ENCODE data around the gene KCNH2.

KCNH2 gene

GRCh38 chr7:150974468-150975391 is 3.4 kb downstream of the KCNH2 start:
- no peak for DNase-seq

GRCh38 chr7:150973571-150974451 is 4.3 kb downstream of the KCNH2 start:
- no peak for DNase-seq

GRCh38 chr7:150972741-150973140 is 5.4 kb downstream of the KCNH2 start:
- DNase-seq, result no peak

DNA sequence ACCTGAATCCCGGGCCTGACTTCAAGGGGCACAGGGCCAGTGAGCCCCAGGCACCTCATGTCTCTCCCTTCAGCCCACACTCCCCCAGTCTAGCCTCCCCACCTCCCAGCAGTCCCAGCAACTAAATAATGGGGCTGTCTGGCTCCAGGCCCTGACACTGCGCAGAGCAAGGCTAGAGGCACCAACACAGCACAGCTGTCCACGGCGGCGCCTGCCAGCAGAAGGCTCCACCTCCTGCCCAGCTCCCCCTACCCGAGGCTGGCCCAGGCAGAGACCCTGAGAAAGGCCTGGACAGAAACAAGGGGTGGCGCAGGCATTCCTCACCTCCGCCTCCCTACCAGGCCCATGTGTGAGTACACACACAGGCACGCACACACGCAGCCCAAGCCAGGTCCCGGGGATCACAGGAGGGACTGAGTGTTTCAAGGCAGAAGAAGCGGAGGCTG is 6.1 kb downstream of the KCNH2 start:
- DNase-seq, result no peak

DNA sequence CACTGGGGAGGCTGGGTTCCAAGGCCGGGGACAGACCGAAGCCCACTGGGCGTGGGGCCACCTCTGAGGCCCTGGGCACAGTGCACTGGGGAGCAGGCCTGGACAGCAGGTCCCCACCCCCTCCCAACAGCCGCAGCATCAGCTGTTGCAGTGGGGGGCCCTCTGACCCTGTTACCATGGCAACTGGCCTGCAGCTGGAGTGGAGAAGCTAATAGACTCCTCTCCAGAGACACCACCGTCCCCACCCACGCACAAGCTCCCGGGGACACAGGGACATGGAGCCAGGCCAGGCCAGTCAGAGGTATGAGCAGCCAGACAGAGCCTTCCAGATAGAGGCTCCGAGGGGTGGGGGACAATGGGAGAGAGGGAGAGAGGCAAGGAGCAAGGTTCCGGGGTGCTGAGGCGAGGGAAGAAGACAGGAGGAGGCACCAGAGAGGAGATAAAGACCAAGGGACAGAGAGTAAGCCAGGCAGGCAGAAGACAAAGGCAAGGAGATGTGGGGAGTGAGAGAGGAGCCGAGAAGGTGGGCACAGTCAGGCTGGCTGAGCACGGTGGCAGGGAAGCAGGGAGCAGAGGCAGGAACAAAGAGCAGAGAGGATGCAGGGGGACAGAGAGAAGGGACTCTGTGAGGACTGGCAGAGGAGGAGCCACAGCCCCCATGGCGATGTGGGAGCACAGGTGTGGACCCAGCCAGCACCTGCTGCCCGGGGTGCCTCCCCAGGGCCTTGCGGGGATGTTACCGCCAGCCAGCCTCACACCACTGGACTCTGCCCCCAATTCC is 6.7 kb downstream of the KCNH2 start:
- DNase-seq, result no peak

- no peak for DNase-seq
Measured at GRCh38 chr7:150970424-150970823, 7.7 kb downstream of the KCNH2 start.

GRCh38 chr7:150969475-150969874 is 8.6 kb downstream of the KCNH2 start:
- no peak for DNase-seq

- no peak for DNase-seq
Measured at GRCh38 chr7:150968734-150969372, 9.3 kb downstream of the KCNH2 start.

DNA sequence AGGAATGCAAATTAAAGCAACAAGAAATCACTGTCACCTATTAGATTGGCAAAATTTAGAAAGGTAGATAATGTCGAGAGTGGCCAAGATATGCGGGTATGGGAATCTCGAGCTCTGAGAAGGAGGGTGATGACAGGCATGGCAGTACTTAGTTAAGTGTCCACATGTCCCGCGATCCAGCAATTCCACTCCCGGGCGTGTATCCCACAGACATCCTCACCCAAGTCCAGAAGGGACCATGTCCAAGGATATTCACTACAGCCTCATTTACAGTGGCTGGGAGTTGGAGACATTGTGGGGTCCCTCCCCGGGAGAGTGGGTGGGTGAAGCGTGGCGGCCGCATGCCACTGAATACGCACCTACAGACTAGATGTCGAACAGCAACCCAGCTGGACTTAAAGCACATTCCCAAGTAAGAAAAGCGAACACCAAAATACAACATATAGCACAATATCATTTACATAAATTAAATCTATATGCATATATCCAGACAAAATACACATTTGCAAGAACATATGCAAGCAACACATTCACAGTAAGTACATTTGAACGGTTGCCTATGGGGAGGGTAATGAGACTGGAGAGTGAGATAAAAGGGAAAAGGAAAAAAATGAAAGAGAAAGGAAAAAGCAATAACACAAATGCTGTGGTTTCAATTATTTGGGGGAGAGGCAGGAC is 9.9 kb downstream of the KCNH2 start:
- DNase-seq, result no peak

DNA sequence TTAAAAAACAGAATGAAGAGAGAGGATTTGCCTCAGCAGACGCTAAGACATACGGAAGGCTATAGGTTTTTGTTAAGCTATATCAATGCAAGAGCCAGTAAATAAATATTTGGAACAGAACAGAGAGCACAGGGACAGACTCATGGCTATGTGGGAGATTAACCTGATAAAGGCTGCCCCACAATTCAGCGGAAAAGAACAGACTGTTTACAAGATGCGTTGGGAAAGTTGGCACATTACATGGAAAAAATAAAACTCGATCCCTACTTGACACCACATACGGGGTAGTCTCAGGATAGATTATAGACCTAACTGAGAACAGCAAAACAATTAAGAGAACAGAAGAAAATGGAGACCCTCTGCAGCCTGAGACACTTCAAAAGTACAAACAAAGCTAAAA is 10.8 kb downstream of the KCNH2 start:
- DNase-seq, result no peak

- DNase-seq, result no peak
Measured at GRCh38 chr7:150966002-150966401, 12.1 kb downstream of the KCNH2 start.

DNA sequence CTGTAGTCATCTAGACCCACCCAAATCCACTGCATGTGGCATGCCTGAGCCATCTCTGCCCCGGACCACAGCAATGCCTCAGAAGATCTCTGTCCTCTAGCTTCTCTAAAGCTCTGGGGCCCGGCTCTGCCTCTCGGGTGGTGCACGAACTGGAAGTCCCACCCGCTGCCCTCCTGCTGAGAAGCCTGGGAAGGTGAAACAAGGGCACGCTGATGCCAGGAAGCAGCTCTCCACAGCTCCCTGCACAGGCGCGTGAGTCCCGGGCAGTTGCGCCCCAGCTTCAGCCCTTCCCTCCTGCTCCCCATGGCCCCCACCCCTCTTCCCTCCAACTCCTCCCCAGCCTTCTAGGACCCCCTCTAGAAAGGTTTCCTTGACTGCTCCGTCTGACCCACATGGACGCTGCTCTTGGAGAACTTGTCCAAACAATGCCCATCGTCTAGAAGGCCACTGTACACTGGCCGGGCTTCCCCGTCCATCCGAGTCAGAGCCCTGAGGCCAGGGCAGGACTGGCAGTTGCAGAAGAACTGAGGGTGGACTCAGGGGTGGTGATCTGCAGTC is 12.8 kb downstream of the KCNH2 start:
- no peak for DNase-seq

GRCh38 chr7:150964593-150965111 is 13.5 kb downstream of the KCNH2 start:
- DNase-seq, result no peak

DNA sequence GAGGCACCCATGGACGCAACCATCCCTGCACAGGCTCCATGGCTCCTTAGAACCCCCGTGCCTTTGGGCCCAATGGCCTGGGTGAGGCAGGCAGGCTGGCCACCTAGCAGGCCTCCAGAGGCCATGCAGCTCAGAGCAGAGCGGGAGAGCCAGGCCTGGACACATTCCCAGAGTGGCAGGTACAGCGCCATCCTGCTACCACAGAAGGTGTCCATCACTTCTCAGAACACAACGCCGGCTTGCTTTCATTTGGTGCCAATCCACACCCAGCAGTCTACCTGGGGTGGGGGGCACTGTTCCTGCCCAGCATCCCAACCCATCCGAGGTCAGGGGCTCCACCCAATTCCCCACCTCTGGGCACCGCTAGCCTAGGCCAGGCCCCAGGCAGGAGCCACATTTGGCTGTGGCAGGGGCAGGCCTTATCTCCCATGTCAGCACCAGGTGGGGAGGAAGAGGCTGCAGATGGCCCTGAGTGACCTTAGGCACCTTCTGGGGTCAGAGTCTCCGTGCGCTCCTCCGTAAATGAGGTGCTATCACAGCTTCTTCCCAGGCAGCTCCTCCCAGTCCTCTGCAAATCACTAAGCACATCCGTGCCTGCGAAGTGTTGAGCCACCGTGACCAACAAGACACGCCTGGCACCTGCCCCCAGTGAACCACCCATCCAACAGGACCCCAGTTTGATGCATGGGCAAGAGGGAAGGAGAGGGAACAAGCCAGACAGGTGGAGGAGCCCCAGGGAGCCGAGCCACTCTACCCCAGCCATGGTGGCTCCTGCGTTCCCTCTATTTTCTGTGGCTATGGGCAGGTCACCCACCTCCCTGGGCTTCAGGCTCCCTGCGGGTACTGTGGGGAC is 14.2 kb downstream of the KCNH2 start:
- DNase-seq, result no peak

GRCh38 chr7:150962553-150963399 is 15.3 kb downstream of the KCNH2 start:
- peak; percentile 22 for DNase-seq

DNA sequence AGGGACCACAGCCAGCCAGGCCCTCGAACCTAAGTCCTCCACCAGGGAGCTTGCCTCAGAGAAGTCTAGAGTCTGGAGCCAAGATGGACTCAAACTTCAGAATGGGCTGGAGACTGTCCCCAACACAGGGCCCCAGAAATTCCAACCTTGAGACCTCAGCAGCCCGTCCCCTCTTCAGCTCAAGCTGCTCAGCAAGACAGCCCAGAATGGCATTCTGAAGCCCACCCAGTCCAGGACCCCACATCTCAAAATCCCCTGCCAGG is 15.9 kb downstream of the KCNH2 start:
- DNase-seq, result no peak

DNA sequence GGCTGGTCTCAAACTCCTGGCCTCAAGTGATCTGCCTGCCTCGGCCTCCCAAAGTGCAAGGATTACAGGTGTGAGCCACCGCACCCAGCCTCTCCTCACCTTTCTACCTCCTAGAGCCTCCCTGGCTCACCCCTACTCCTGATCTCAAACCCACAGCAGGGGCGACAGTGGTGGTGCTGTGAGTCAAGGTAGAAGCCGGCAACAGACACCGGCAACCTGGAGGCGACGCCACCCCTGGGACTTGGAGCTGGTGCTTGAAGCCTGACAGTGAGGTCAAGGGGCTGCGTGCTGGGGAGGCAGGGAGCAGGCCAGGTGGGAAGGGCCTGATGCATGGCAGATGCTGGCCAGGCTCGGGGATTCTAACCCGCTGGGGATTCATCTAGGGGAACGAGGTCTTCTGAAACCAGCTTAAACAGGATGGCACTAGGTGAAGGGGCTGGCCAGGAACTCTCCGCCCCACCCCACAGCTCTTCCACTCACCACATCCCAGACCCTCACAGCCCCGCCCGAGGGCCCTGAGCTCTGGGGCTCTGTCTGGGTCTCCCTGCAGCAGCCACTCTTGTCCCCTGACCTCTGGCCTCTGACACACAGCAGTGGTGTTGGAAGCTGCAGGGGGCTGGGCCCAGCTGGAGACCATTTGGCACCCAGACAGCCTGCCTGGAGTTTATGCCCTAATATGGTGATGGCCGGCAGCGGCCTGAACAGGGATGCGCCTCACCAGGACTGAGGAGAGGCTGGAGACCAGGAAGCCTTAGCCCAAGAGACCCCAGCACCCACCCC is 16.4 kb downstream of the KCNH2 start:
- no peak for DNase-seq

Data from fibroblast of skin of right biceps (primary cell).